ENCODE measurements around the gene CD84.

GRCh38 chr1:160560806-160561205 is 18.5 kb downstream of the CD84 start:
- TF ChIP-seq, protein P1, sequence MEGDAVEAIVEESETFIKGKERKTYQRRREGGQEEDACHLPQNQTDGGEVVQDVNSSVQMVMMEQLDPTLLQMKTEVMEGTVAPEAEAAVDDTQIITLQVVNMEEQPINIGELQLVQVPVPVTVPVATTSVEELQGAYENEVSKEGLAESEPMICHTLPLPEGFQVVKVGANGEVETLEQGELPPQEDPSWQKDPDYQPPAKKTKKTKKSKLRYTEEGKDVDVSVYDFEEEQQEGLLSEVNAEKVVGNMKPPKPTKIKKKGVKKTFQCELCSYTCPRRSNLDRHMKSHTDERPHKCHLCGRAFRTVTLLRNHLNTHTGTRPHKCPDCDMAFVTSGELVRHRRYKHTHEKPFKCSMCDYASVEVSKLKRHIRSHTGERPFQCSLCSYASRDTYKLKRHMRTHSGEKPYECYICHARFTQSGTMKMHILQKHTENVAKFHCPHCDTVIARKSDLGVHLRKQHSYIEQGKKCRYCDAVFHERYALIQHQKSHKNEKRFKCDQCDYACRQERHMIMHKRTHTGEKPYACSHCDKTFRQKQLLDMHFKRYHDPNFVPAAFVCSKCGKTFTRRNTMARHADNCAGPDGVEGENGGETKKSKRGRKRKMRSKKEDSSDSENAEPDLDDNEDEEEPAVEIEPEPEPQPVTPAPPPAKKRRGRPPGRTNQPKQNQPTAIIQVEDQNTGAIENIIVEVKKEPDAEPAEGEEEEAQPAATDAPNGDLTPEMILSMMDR (IDR thresholded peaks at IDR 0.05): no peak
- TF ChIP-seq POLR2A (IDR thresholded peaks at IDR 0.05): no peak

Data from right lobe of liver (tissue), 4 donors.